Stimulated activated CD4-positive, alpha-beta T cell treated with anti-CD3 and anti-CD28 coated beads, Interleukin-15, amount 100 ng/mL, for 24 hours (primary cell): ENCODE results near the gene KCTD18.

Experiments used
- DNase-seq: peaks from one replicate; pipeline ENCODE4 v3.0.0-alpha.2; 2020

The KCTD18 gene

DNA sequence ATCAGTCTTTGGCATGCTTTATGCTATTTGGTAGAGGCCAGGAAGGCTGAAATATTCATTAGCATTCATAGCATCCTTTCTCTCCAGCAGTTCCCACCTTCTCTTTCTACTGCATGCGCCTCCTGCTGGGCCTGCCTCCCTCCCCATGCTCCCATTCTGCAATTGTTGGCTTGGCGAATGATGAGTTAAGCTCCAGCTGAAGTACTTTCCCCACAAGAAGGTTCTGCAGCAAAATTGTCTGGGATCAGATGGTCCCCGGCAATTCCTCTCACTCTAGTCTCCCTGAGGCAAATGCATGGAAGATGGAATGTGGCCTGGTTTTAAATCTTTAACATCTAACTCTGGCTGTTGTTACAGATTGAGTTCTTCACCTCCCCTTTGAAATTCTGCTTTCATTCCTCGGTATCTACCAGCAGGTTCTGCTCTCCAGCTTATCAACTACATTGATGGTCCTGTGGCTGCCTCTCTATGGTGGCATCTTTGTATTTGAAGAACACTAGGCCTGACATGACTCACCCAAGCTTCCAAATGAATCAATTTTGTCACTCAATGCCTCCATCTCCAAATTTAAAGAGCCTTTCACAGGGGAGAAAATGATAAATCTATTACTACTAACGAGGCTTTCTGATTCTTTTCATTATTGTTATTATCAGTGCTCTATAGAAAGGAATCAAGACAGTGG is 55.9 kb downstream of the KCTD18 start:
- no peak for DNase-seq

GRCh38 chr2:200453142-200453852 is 56.6 kb downstream of the KCTD18 start:
- DNase-seq = no peak

DNA sequence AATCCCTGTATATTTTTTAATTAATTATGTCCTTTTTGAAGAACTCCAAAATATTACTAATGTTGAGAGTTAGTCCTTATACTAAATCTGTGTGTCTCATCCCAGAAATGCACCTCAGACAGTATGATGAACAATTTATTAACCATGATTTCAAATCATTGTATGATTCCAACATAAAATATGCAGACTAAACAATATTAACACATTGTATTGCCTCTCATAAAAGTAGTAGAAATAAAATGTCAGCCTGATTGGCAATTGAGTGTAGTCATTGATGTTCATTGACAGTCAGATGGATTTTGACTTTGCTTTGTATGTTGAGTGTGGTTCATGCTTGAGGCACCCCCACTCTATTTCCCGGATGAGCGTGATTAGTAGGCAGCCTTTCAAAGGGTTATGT is 57.5 kb downstream of the KCTD18 start:
- no peak for DNase-seq

GRCh38 chr2:200451511-200451910 is 58.4 kb downstream of the KCTD18 start:
- DNase-seq = no peak

GRCh38 chr2:200450288-200450687 is 59.6 kb downstream of the KCTD18 start:
- DNase-seq = no peak

GRCh38 chr2:200449149-200449548 is 60.7 kb downstream of the KCTD18 start:
- no peak for DNase-seq

- DNase-seq = no peak
Measured at GRCh38 chr2:200448455-200448854, 61.4 kb downstream of the KCTD18 start.

DNA sequence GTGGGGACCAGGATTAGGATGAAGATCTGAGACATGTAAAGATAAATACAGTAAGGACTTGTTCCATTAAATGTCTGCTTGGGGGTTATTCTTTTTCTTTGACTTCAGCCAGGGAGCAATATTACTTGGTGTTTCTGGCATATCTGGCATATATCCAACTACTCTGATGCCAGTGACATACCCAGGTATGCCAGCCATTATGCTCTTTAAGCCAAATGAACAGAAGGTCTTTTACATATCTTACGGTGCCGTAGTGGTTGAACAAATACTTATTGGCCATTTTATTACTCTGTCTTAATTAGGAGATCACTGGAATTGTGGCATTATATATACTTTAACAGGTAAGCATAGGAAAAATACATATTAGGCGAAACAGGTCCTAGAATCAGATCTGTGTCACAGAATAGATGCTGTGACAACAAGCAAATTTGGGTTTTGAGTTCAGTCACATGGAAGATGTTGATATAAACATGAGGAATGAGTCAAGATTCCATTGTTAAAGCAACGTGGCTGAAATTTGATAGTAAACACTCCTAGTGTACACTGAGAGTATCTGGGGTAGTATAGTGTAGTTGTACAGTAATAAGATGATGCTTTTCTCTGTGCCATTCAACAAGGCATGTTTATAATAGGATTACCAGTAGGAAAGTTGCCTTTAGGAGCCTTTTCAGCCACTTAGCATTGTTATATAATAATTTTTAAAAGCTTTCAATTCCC is 62.6 kb downstream of the KCTD18 start:
- no peak for DNase-seq

DNA sequence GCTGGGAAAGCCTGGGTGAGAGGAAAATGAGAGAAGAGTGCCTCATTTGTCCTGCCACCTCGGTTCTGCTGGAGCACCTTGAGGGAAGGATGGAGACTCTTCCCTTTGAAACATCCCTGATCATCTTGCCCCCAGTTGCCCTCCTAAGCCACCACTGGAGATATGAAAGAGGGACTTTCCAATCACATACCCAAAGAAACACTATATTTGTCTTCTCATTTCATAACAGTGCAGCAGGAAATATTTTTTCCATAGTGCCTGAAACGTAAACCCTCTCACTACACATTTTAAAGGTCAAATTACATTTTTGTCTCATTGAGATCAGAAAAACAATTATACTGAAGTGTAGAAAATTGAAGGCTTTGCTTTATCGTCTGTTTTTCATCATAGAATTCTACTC is 63.3 kb downstream of the KCTD18 start:
- no peak for DNase-seq

- no peak for DNase-seq
Measured at GRCh38 chr2:200445284-200445683, 64.6 kb downstream of the KCTD18 start.

DNA sequence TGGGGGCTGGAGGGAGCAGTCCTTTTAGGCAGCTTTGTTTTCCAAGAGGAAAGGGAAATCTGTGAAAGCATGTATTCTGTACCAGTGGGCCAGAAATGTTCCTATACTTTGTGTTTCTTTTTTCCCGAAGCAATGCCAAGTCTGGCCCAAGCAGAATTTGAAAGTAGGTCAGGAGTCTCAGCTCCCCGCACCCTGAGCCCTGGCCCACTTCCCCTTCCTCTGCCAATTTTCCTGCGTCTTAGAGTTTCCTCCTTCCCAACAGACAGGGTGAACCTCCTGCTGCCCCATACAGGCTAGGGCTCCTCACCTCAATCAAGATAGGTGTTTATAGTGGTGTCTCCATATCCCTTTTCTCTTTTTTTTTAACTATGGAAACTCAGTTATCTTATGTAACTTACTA is 65.3 kb downstream of the KCTD18 start:
- DNase-seq = no peak

DNA sequence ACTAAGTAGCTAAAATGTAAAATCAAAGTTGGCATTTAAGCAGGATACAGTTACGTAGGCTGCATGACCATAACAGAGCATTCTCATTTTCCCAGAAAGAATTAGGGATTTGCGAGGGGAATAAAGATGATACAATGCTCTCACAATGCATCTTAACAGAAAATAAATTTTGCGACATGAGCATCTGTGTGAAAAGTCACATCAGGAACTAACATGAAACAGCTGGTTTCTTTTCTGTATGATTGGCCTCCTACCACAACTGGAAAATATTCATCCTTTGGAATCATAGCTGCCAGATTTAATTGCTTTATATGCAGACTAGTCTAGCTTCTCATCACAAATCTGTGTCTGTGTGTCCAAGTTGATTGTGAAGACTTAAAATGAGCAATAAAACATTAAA is 66.0 kb downstream of the KCTD18 start:
- no peak for DNase-seq

DNA sequence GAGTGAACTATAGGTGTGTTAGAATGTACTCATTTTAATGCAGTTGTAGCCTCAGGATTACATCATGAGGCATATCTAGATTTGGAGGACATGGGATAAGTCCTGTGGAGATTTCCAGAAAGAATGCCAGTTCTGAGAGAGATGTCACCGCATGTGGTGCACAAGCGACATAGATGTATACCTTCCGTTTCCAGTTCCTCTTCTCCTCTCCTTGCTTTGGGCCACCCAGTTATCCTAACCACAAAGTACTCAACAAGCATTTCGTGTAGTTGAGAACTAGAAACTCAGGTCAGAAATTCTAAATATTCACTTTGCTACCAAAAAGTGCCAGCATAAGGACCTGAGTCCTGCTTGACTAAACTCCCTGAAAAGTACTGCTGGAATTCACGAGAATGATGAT is 66.5 kb downstream of the KCTD18 start:
- no peak for DNase-seq

- no peak for DNase-seq
Measured at GRCh38 chr2:200442471-200442870, 67.4 kb downstream of the KCTD18 start.

- no peak for DNase-seq
Measured at GRCh38 chr2:200439981-200440380, 69.9 kb downstream of the KCTD18 start.
